ENCODE measurements around the gene SUN3.
"Not testable (repeated sequence)": the region's sequence is repeated elsewhere in the genome, so short reads cannot be mapped to it uniquely, and the experiment has no call there.

Gene SUN3

GRCh38 chr7:48031111-48031510 lies 2.2 kb upstream of the SUN3 start:
- no peak for DNase-seq (ENCODE audit: low spot score)

- no peak for DNase-seq (ENCODE audit: low spot score)
Observed at GRCh38 chr7:48025624-48026023, 3.3 kb downstream of the SUN3 start.

DNA sequence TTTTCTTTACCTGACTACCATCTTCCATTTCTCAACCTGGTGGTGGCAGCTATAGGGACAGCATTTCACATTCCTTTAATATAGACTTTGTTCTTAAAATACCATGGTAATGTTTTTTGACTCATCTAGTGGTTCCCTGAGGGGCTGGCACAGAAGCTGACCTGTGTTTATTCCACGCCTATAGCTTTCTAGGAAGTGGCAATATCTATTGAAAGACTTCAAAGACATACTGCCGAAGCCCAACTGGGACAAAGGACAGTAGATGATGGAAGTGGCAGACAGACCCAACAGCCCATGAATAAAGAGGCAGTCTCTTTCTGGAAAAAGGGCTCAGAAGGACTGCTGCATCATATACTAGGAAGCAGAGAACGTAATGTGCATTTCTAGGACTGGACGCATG lies 11.2 kb downstream of the SUN3 start:
- no peak for DNase-seq (ENCODE audit: low spot score)

GRCh38 chr7:48016641-48017040 lies 12.3 kb downstream of the SUN3 start:
- DNase-seq (ENCODE audit: low spot score): no peak

DNA sequence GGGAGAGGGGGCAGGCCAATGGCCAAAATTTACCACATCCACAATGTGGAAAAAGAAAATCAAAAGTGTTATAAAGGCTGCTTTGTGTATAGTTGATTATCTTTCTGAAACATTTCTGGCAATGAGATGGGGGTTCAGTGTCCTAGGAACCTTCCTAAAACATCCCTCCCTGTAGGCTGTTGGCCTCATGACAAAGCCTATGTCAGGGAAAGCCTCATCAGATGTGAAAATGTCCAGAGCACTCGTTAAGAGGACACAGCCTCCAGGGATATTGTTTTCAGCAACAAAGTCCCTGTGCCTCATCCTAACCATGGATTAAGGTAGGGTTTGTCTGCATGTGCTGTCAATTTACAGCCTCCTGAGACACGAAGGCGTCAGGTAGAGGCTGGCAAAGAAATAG lies 17.0 kb downstream of the SUN3 start:
- no peak for DNase-seq (ENCODE audit: low spot score)

GRCh38 chr7:48011323-48011722 lies 17.6 kb downstream of the SUN3 start:
- DNase-seq (ENCODE audit: low spot score): no peak

DNA sequence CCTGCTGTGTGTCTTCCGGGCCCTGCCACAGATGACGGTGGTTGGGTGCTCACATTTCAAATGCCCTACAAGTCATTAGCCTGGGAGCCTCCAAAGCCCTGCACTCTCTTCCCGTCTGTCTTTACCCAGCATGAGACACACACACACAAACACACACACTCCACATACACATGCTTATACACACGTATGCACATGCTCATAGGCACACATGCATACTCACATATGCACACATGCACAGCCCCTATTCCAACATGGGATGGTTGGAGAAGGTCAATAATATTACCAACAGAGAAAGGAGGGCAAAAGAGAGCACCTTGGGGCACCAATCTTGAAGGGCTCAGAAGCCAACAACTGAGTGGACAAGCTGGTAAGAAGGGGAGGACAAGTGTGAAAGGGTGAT lies 19.0 kb downstream of the SUN3 start:
- DNase-seq (ENCODE audit: low spot score): no peak

DNA sequence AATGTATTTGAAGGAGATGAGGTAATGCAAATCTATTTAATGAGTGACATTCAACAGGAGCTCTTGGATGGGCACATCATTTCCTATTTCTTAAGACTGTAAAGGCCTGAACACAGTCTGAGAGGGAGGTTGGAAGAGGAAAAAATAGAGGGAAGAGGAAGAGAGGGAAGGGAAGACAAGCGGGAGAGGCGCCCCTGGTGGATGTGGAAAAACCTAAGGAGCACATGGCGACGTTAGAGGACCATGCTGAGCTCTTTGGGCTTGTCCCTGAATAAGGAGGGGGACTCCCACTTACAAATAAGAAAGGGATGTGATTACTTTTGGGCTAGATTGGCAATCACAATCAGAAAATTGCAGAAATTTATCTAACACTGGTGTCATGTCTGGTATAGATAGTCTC lies 19.6 kb downstream of the SUN3 start:
- DNase-seq (ENCODE audit: low spot score): no peak

DNA sequence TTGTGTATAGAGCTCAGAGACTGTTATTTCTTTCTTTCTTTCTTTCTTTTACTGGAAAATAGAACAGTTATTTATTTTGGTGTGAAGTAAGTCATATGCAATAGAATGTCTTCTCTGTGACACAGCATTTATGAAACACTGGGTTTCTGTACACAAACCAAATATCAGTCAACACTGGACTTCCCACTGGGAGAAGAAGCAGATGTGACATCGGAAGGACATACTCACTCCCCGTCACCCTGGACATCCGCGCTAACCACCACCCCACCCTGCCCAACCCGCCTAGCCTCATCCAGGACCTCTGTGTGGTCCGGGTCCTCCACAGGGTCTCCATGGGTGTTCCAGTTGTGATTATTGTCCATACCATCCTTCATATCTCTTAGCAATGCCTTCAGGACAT lies 22.0 kb downstream of the SUN3 start:
- no peak for DNase-seq (ENCODE audit: low spot score)

- DNase-seq (ENCODE audit: low spot score): peak; percentile 52
Observed at GRCh38 chr7:48004638-48005037, 24.3 kb downstream of the SUN3 start.

DNA sequence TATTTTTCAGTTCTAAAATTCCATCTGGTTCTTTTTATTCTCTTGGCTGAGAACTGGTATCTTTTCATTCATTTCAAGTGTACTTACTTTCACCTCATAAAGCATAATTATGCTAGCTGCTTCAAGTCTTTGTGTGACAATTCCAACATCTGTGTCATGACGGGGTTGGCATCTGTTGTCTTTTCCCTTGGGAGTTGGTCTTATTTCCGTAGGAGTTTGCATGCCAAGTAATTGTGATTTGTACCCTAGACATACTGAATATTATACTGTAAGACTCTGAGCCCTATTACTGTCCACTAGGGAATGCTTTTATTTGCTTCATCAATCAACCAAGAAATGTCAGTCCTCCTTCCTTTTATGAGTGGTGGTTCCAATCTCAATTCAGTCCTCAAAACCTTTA lies 24.9 kb downstream of the SUN3 start:
- peak; percentile 57 for DNase-seq (ENCODE audit: low spot score)

DNA sequence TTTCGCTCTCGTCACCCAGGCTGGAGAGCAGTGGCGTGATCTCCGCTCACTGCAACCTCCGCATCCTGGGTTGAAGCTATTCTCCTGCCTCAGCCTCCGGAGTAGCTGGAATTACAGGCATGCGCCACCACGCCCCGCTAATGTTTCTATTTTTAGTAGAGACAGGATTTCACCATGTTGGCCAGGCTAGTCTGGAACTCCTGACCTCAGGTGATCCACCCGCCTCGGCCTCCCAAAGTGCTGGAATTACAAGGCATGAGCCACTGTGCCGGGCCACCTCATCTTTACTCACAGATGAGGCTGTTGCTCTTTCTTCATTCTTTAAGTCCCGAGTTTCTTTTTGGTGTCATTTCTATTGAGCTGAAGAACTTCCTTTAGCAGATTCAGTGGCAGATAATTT lies 28.7 kb downstream of the SUN3 start:
- not testable (repeated sequence) for DNase-seq (ENCODE audit: low spot score)

DNA sequence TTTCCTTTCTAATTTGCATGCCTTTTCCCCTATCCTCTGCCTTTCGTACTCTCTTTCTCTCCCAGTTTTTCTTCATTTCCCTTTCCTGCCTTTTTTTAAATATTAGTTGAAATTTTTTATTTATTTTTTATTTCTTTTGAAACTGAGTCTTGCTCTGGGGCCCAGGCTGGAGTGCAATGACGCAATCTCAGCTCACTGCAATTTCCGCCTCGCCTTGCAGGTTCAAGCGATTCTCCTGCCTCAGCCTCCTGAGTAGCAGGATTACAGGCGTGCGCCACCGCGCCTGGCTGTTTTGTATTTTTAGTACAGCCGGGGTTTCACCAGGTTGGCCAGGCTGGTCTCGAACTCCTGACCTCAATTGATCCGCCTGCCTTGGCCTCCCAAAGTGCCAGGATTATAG lies 29.5 kb downstream of the SUN3 start:
- no peak for DNase-seq (ENCODE audit: low spot score)

- no peak for DNase-seq (ENCODE audit: low spot score)
Observed at GRCh38 chr7:47992446-47992845, 36.5 kb downstream of the SUN3 start.

GRCh38 chr7:47991741-47992311 lies 37.1 kb downstream of the SUN3 start:
- peak; percentile 95 for DNase-seq (ENCODE audit: low spot score)

DNA sequence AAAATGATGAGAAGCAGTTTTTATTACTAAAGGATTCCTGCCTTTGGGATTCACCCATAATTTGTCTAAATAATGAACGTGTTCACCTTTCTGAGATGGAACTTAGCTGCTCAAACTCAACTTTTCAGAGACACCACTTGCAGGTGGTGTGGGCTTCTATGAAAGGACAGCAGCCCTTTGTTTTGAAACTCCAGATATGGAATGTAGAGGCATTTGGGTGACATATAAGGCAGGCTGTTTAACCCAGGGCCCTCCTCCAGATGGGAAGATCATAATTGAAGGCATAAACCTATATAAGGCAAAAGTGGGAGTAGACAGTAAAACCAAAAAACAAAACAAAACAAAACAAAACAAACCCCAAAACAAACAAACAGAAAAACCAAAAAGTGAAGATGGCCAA lies 37.6 kb downstream of the SUN3 start:
- peak; percentile 39 for DNase-seq (ENCODE audit: low spot score)

DNA sequence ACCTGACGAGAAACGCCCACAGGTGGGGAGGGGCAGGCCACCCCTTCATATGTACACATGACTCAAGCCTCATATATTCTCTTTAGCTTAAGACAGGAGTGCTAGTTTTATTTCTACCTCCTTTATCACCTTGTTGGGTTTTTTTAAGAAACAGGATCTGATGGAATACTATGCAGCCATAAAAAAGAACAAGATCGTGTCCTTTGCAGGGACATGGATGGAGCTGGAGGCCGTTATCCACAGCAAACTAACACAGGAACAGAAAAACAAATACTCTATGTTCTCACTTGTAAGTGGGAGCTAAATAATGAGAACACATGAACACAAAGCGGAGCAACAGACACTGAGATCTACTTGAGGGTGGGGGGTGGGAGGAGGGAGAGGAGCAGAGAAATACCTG lies 38.3 kb downstream of the SUN3 start:
- no peak for DNase-seq (ENCODE audit: low spot score)

DNA sequence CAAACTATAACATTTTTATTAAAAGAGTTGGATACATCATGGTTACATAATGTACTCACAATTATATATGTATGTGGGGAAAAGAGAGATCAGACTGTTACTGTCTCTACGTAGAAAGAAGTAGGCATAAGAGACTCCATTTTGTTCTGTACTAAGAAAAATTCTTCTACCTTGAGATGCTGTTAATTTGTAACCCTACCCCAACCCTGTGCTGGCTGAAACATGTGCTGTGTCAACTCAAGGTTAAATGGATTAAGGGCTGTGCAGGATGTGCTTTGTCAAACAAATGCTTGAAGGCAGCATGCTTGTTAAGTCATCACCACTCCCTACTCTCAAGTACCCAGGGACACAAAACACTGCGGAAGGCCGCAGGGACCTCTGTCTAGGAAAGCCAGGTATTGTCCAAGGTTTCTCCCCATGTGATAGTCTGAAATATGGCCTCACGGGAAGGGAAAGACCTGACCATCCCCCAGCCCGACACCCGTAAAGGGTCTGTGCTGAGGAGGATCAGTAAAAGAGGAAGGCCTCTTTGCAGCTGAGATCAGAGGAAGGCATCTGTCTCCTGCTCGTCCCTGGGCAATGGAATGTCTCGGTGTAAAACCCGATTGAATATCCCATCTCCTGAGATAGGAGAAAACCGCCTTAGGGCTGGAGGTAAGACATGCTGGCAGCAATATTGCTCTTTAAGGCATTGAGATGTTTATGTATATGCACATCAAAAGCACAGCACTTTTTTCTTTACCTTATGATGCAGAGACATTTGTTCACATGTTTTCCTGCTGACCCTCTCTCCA lies 39.1 kb downstream of the SUN3 start:
- DNase-seq (ENCODE audit: low spot score): not testable (repeated sequence)

DNA sequence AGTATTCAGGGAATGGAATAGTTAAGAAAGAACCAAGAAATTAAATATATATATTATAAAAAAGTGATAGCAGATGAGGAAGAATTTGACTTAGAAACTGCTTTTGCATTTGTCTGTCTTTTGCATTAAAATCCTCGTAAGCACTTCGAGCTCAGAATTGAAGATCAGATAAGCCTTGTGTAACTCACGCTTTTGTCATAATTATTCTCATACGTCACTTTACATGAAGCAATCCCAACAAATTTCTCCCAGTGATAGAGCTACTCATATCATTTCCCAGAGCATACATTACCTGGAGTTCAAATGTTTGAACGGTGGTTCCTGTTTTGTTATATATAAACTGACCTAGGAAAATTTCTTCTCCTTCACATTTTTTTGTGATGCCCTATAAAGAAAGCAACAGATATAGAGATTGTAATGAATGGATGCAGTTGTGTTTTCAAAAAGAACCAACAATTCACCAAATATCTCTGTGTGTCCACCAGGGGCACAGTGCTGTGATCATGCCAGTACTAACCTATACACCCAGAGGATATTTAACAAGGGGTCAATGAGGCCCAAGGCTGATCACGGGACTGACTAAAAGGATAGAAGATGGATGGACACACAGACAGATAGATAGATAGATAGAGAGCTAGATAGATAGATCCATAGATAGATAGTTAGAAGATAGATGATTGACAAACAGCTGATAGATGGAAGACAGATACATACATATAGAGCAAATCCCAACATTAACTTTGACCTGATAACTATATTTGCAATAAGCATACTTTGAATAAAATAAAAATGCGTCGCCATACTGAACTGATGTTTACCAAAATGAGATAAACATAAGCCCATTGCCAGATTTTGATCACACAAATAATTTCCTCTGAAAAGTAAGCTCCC lies 40.2 kb downstream of the SUN3 start:
- DNase-seq (ENCODE audit: low spot score): peak; percentile 55

GRCh38 chr7:47982610-47983009 lies 46.3 kb downstream of the SUN3 start:
- DNase-seq (ENCODE audit: low spot score): peak; percentile 26

DNA sequence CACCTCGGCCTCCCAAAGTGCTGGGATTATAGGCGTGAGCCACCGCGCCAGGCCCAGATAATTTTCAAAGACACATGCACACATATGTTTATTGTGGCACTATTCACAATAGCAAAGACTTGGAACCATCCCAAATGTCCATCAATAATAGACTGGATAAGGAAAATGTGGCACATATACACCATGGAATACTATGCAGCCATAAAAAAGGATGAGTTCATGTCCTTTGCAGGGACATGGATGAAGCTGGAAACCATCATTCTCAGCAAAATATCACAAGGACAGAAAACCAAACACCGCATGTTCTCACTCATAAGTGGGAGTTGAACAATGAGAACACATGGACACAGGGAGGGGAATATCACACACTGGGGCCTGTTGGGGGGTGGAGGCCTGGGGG lies 48.3 kb downstream of the SUN3 start:
- not testable (repeated sequence) for DNase-seq (ENCODE audit: low spot score)

GRCh38 chr7:47979832-47980181 lies 49.1 kb downstream of the SUN3 start:
- DNase-seq (ENCODE audit: low spot score): no peak
